Fibroblast of skin of left biceps (primary cell): ENCODE results near the gene VSTM2B.
"Not testable (repeated sequence)": the region's sequence is repeated elsewhere in the genome, so short reads cannot be mapped to it uniquely, and the experiment has no call there.

Experiments
- DNase-seq, 2 experiments: peaks; one replicate each; pipeline ENCODE4 v3.0.0-alpha.2; 2013; ENCODE audit warnings: low read depth in 2 of 2

Gene VSTM2B

GRCh38 chr19:29531458-29532025, 5.7 kb downstream of the VSTM2B start:
- DNase-seq = no peak

GRCh38 chr19:29532097-29532496, 6.3 kb downstream of the VSTM2B start:
- DNase-seq = no peak

- DNase-seq = no peak
These were observed 7.2 kb downstream of the VSTM2B start for GRCh38 chr19:29532956-29533355.

GRCh38 chr19:29533578-29534544, 8.1 kb downstream of the VSTM2B start:
- DNase-seq = no peak

DNA sequence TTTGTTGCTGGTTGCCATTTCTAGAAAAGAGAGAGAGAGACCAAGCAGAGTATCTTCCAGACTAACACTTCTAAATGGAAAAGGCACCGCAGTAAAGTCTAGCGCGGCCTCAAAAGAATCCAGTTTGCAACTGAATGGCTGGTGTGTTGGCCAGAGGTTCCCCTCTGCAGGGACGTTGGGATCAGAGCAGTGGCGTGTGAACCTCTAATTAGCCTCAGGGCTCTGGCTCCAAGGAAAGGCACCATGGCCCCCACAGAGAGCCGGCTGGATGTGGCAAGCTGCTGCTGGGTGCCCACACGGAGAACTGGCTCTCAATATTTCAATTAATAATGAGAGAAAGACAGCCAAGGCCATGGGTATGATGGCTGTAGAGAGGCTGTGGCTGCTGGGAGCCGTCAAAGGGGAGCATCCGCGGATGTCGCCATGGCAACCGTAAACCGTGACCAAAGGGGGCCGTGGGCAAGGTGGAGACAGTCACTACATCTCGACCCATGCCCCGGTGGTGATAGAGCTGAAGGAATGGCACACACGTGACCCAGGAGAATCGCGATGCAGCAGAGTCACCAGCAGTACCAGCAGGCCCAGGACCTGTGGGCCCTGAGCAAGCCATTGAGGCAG, 9.5 kb downstream of the VSTM2B start:
- DNase-seq = no peak

- DNase-seq = no peak
These were observed 10.3 kb downstream of the VSTM2B start for GRCh38 chr19:29535984-29536508.

GRCh38 chr19:29537181-29537580, 11.4 kb downstream of the VSTM2B start:
- DNase-seq = no peak

- no peak for DNase-seq
These were observed 11.8 kb downstream of the VSTM2B start for GRCh38 chr19:29537601-29538000.

- no peak for DNase-seq
These were observed 12.4 kb downstream of the VSTM2B start for GRCh38 chr19:29538146-29538545.

GRCh38 chr19:29538651-29539050, 12.9 kb downstream of the VSTM2B start:
- DNase-seq = no peak

GRCh38 chr19:29539131-29539530, 13.3 kb downstream of the VSTM2B start:
- no peak for DNase-seq

GRCh38 chr19:29539670-29540069, 13.9 kb downstream of the VSTM2B start:
- no peak for DNase-seq

GRCh38 chr19:29540114-29540513, 14.3 kb downstream of the VSTM2B start:
- no peak for DNase-seq

DNA sequence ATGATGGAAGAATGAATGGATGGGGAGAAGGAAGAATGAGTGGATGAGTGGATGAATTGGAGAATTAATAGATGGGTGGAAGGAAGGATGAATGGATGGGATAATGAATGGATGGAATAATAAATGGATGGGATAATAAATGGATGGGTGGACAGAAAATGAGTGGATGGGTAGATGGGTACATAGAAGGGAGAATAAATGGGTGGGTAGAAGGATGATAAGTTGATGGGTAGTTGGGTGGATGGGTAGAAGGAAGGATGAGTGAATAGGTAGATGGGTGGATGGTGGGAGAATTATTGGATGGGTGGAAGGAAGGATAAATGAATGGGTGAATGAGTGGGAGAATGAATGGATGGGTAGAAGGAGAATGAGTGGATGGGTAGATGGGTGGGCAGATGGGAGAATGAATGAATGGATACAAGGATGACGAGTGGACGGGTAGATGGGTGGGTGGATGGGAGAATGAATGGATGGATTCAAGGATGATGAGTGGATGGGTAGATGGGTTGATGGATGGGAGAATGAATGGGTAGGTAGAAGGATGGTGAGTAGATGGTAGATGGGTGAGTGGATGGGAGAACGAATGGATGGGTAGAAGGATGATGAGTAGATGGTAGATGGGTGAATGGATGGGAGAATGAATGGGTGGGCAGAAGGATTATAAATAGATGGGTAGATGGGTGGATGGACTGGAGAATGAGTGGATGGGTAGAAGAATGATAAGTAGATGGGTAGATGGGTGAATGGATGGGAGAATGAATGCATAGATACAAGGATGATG, 15.9 kb downstream of the VSTM2B start:
- DNase-seq = no peak

DNA sequence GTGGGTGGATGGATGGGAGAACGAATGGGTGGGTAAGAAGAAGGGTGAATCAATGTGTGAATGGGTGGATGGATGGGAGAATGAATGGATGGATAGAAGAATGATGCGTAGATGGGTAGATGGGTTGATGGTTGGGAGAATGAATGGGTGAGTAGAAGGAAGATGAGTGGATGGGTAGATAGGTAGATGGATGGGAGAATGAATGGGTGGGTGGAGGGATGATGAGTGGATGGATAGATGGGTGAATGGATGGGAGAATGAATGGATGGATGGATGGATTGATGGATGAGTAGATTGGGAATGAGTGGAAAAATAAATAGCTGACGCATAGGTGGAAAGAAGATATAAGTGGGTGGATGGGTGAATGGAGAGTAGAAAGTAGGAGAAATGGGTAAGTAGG, 16.5 kb downstream of the VSTM2B start:
- DNase-seq = no peak

DNA sequence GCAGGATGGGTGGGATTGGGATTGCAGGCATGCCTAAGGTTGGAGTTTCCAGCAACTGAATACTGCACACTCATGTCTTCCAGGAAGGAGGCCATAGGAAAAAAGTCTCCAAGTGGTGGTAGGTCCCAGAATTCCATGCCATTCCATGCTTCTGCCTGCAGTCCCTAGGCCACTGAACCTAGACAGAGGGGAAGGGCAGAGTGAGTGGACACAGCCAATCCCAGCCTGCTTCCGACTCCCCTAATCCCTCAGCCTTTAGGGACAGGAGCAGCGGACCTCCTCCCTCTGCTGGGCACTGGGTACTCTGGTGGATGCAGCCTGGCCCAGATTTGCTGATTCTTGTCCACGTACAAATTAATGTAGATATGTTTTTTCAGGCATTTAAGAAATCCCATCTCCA, 17.0 kb downstream of the VSTM2B start:
- no peak for DNase-seq

- DNase-seq = no peak
These were observed 17.6 kb downstream of the VSTM2B start for GRCh38 chr19:29543381-29543780.

GRCh38 chr19:29544656-29545360, 19.0 kb downstream of the VSTM2B start:
- no peak for DNase-seq

GRCh38 chr19:29545447-29545846, 19.7 kb downstream of the VSTM2B start:
- DNase-seq = not testable (repeated sequence)

DNA sequence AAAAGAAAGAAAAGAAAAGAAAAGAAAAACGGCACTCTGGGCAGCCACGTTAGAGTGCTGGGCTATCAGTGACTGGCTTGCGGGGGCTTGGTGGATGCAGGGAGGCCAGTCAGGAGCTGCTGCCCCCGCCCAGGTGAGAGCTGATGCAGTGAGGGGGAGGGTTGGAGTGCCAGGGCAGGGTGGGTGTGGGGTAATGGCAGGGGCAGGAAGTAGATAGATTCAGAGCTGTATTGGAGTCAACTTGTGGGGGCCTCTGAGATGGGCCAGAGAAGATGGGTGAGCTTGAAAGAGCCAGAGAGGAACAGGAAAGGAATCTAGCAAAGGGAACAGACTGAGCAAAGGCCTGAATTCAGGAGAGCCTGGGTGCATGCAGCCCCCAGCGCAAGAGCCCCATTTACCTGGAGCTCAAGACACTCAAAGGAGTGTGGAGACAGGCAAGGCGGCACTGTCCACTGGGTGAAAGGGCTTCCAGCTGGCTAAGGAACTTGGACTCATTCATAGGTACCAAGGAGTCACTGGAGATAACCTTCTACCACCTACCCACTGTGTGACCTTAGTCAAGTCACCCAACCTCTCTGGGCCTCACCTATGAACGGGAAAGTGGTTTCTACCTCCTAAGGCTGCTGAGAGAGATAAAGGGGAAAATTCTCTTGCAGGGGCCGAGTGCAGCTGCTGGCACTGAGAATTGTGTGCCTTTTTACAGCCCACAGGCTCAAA, 20.2 kb downstream of the VSTM2B start:
- DNase-seq = no peak
